ENCODE results near the gene SHISA7. TPM values are rescaled to one million over a fixed set of nuclear protein-coding genes. Genes with fewer than 3 reads are reported as not detected.

The SHISA7 gene
- total and polyA plus RNA-seq, 4 donors = 1.6 TPM; not detected in 3

GRCh38 chr19:55491546-55492360 lies 48.7 kb upstream of the SHISA7 start:
- H3K27ac ChIP-seq (ENCODE audit: low read depth in 1 of 2, low read length in 2 of 2) = no peak overlapping the region
- TF ChIP-seq REST (IDR thresholded peaks at IDR 0.05) = no peak
- no peak for TF ChIP-seq HNF4G (IDR thresholded peaks at IDR 0.05)
- no peak for TF ChIP-seq HNF4A (conservative IDR thresholded peaks at IDR 0.05)
- TF ChIP-seq YY1 (IDR thresholded peaks at IDR 0.05) = no peak
- TF ChIP-seq TAF1 (conservative IDR thresholded peaks at IDR 0.05) = no peak
- no peak for TF ChIP-seq GABPA (IDR thresholded peaks at IDR 0.05 in 1 of 2, conservative IDR thresholded peaks at IDR 0.05 in 1 of 2)
- TF ChIP-seq ATF3 (IDR thresholded peaks at IDR 0.05) = no peak
- TF ChIP-seq JUND (IDR thresholded peaks at IDR 0.05) = no peak
- TF ChIP-seq CTCF (IDR thresholded peaks at IDR 0.05; ENCODE audit: low read depth, low read length, missing input control) = no peak
- TF ChIP-seq FOXA1 (IDR thresholded peaks at IDR 0.05) = no peak
- TF ChIP-seq EGR1 (IDR thresholded peaks at IDR 0.05; ENCODE audit: low read depth in 2 of 2) = no peak
- TF ChIP-seq ZBTB33 (IDR thresholded peaks at IDR 0.05) = no peak
- no peak for TF ChIP-seq FOXA2 (IDR thresholded peaks at IDR 0.05)
- TF ChIP-seq RXRA (IDR thresholded peaks at IDR 0.05) = no peak
- TF ChIP-seq SP1 (IDR thresholded peaks at IDR 0.05) = no peak
- no peak for TF ChIP-seq NR2F2 (IDR thresholded peaks at IDR 0.05)
- no peak for TF ChIP-seq MAX (IDR thresholded peaks at IDR 0.05)
- TF ChIP-seq RAD21 (IDR thresholded peaks at IDR 0.05) = no peak
- 65% methylated on average over 24 of the region's 24 CpGs for WGBS
- H3K4me1 ChIP-seq (ENCODE audit: control insufficient read depth in 4 of 4, insufficient read depth in 4 of 4, low read length in 3 of 4) = no peaks in the 10 kb centered on the region
- H3K4me3 ChIP-seq (ENCODE audit: low read depth in 1 of 3, low read length in 3 of 3) = no peak overlapping the region
- no peaks in the 10 kb centered on the region for H3K9me3 ChIP-seq (ENCODE audit: control insufficient read depth in 4 of 4, low read length in 3 of 4)
- no peaks in the 10 kb centered on the region for H3K36me3 ChIP-seq (ENCODE audit: control insufficient read depth in 4 of 4, insufficient read depth in 3 of 4, low read depth in 1 of 4, low read length in 3 of 4)
- no peak for DNase-seq (ENCODE audit: low spot score)
- no peak overlapping the region for H3K9ac ChIP-seq (ENCODE audit: low read depth in 1 of 2, low read length in 2 of 2)
- no peaks in the 10 kb centered on the region for H3K27me3 ChIP-seq (ENCODE audit: control insufficient read depth in 4 of 4, insufficient read depth in 4 of 4, low read length in 3 of 4)
